NCI-H1092 treated with DMSO at 0.1 percent for 48 hours (cell line): ENCODE results near the gene TRIM44.
"Not testable (repeated sequence)": the region's sequence is repeated elsewhere in the genome, so short reads cannot be mapped to it uniquely, and the experiment has no call there.

Experiments used
- DNase-seq: peaks from one replicate; lab custom pipeline; 2025; lab: John Stamatoyannopoulos, UW

The TRIM44 gene

DNA sequence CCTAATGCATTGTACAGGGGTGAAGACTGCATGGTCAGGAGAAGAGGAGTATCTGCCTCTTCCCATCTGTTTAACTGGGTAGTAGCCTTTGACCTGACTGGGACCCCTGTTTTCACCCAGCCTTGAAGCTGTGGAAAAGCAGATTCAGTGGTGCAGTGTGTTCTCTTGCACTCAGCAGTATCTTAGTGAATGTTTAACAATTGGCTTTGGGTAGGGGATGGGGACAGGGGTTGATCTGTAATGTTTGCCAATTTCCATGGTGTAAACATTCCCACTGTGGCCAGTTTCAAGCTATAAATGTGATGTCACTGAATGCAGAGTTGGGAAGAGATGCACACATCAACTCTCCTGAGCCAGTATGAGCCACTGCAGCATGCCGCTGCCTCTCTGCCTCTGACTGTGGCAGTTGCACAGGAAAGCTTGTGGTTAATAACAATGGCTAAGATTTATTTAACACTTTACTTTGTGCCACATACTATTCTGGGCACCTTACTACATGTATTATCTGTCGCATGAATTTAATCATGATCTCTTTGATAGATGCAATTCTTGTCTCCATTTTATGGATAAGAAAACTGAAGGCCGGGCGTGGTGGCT, 28.6 kb upstream of the TRIM44 start:
- DNase-seq = no peak

- no peak for DNase-seq
These were observed 26.6 kb upstream of the TRIM44 start for GRCh38 chr11:35635933-35636332.

DNA sequence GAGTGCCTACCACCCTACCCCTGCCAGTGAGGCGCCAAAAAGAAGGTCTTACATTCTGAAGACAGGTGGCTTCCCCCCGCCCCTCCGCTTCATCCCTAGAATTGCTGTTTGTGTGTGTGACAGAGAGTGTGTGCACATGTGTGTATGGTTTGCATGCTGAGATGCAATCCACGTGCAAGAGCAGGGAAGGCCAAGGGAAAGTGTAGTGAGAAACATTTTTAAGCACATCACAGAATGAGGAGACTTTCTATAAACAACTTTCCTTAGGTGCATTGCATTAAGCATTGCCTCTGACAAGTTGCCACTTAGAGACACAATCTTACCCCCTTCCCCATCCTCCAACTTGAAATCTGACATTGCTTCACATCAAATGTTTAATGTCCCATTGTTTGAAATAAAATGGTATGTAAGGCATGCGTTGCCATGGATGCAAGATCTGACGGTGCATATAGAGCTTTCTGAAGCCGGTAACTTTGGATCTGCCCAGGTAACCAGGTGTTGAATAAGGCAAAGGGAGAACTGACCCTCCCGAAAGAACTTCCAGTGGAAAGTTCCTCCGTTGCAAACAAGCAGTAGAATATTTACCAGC, 22.9 kb upstream of the TRIM44 start:
- DNase-seq = no peak

DNA sequence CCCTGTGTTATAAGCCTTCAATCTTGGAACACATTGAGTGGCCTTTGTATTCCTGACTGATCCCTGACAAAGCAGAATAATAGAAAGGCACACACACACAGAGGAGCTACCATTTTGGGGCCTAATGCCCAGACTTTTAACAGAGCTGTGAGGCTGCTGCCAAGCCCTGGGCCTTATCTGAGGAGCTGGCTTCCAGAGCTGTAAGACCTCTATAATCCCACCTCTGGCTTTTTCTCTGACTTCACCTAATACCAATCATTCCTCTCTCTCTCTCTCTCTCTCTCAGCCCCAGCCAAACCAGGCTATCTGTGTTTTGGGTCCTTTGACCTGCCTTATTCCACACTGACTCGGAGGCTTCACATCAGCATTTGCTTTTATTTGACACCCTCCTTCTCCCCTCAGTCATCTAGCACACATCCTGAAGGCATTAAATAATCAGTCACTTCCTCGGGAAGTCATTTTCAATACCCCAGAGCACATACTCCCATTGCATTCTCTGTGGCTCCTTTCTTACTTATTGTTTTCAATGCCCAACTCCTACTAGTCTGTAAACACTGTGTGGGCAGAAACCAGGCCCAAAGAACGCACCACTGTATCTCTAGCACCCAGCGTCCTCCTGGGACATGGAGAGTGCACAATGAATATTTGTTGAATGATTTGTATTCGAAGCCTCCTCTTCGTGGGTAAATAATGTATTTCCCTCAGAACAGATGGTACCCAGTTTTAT, 21.2 kb upstream of the TRIM44 start:
- no peak for DNase-seq

DNA sequence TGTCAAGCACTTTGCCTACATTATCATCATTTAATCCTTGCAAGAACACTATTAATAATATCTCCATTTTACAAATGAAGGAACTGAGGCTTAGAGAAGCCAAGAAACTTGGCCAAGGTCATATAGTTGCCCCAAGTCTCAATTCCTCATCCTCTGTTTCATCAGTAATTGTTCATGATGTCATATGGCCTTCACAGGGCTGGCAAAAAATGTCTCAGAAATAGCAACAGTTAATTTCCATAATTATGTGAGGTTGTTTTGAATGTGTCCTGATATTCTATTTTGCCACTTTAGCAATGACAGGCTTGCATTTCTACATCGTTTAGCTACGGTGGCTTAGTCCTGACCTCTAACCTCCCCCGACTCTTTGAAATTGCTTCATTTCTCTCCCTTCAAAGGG, 20.6 kb upstream of the TRIM44 start:
- no peak for DNase-seq

GRCh38 chr11:35647421-35648093, 15.0 kb upstream of the TRIM44 start:
- no peak for DNase-seq

DNA sequence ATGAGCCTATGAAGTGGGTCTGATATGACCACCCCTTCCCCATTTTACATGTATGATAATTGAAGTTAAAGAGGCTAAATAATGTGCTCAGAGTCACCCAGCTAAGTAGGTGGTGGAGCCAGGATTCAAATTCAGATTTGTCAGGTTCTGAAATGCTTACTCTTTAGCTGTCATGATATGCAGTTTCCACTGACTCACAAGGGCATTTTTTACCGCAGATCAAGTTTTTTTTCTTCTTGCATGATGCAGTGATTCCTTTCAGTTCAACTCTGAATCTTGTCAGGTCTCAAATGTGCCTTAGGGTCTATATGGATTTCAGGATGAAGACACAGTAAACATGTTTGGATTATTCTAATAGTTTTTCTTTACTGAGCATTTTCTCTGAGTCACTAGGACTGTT, 12.6 kb upstream of the TRIM44 start:
- DNase-seq = no peak

GRCh38 chr11:35650467-35650866, 12.1 kb upstream of the TRIM44 start:
- DNase-seq = no peak

- no peak for DNase-seq
These were observed 11.3 kb upstream of the TRIM44 start for GRCh38 chr11:35651263-35651662.

DNA sequence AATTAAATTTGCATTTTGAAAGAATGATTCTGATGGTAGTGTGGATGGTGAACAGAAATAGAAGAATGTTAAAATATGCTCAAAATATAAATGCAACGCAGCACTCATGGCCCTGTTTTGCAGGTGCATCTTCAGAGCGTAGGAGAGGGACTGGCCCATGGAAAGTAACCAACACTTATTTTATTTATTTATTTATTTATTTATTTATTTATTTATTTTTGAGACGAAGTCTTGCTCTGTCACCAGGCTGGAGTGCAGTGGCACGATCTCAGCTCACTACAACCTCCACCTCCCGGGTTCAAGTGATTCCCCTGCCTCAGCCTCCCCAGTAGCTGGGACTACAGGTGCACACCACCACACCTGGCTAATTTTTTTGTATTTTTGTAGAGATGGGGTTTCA, 9.8 kb upstream of the TRIM44 start:
- DNase-seq = not testable (repeated sequence)

- no peak for DNase-seq
These were observed 7.9 kb upstream of the TRIM44 start for GRCh38 chr11:35654711-35655110.

- DNase-seq = no peak
These were observed 7.3 kb upstream of the TRIM44 start for GRCh38 chr11:35655254-35655653.

DNA sequence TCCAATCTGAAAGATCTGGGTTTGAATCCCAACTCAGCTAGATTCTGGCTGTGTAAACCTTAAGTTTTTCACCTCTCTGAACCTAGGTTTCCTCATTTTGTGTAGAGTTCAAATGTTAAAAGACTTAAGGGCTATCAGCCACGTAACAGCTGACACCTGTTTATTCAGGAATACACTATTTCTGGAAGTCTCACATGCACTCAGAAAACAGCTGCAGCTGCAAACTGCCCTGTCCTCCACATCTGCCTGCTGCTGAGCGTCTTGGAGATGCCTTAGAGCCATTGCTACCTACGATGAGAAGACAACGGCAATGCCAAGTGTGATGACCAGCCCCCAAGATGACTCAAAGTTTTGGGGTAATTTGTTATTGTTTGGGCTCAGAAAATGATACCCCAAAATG, 6.7 kb upstream of the TRIM44 start:
- DNase-seq = no peak

GRCh38 chr11:35658020-35658948, 4.3 kb upstream of the TRIM44 start:
- no peak for DNase-seq

DNA sequence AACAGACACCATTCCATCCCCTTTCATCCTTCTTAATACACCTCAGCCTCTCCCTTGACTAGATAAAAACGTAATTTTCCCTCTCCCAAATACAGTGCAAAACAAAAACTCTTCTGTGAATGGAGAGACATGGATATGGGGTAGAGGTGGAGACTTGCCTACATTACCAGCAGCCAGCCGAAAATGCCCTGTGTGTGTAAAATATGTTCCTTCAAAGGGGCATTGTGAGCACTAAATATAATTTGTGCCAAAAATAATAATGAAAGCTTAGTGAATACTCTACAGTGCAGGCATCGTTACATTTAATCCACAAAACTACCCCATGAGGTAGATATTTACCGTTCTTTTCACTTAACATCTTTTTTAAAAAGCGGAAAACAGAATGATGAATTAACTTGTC, 1.0 kb upstream of the TRIM44 start:
- DNase-seq = no peak

DNA sequence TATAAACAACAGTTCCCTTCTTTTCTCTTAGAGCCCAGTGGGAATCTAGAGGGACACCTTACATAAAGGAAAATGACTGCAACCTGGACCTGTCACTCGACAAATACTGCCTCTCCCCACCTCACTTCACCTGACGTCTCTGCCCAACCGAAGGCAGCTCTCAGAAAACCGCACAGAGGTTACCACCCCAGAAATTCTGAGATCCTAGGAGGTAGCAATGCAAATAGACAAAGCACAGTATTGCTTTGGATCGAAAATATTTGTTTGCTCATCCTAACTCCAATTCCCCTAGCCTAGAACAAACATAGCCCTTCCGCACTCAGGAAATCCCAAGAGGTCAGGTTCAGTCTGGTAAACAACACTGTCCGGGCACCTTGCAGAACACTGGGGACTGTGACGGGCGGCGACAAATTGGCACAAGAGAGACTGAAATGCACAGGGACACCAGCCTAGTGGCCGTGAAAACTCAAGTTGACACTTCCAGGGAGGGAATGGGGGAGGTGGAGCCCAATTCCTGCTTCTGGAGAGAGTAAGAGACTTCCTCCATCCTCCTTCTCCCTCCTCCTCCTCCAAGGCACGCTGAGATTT, 420 bp upstream of the TRIM44 start:
- peak; percentile 71 for DNase-seq

DNA sequence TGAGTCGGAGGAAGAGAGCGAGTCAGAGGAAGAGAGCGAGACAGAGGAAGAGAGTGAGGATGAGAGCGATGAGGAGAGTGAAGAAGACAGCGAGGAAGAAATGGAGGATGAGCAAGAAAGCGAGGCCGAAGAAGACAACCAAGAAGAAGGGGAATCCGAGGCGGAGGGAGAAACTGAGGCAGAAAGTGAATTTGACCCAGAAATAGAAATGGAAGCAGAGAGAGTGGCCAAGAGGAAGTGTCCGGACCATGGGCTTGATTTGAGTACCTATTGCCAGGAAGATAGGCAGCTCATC, 780 bp downstream of the TRIM44 start:
- DNase-seq = no peak

DNA sequence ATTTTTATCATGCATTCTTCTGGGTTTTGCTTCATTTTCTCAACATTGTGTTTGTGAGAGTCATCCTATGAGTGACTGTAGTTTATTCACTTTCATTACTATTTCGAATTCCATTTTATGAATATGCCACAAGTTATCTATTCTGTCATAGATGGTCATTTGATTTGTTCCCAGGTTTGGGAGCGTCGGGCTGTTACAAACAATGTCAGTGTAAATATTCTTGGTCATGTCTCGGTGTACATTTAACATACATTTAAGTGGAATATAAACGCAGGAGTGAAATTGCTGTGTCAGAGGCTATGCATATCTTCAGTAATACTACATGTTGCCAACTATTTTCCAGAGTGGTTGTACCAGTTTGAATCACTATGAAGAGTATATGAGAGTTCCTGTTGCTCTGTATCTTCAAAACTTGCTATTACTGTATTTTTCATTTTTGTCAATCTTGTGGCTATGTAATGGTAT, 2.4 kb downstream of the TRIM44 start:
- no peak for DNase-seq

DNA sequence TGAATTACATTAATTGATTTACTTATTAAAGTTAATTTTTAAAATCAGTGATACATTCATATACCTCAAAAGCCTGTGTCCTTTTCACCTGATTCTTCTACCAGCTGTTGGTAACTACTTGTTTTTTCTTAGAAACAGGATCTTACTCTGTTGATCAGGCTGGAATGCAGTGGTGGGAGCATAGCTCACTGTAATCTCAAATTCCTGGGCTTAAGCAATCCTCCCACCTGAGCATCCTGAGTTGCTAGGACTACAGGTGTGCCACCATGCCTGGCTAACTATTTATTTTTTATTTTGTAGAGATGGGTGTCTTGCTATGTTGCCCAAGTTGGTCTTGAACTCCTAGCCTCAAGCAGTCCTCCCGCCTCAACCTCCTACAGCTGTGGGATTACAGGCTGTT, 4.7 kb downstream of the TRIM44 start:
- DNase-seq = no peak

- DNase-seq = not testable (repeated sequence)
These were observed 5.8 kb downstream of the TRIM44 start for GRCh38 chr11:35668350-35668749.

GRCh38 chr11:35671396-35672127, 9.0 kb downstream of the TRIM44 start:
- no peak for DNase-seq
